RPMI7951 (cell line): ENCODE measurements around the gene SPATA4. TPM values are rescaled to one million over a fixed set of nuclear protein-coding genes. Genes with fewer than 3 reads are reported as not detected.

Experiments used
- DNase-seq: peaks from one replicate; pipeline ENCODE4 v3.0.0-alpha.2; 2012; ENCODE audit warnings: low read depth
- total RNA-seq: library from RNA; depleted of rRNA; stranded (reverse); fragments of >200 nt; shearing (Covaris generic); gene quantifications from 2 replicates; pipeline ENCODE4 v1.2.3, GENCODE V29; 2014; rRNA removed

Gene SPATA4
- total RNA-seq, 1 experiment from 2014 or later: not detected

- DNase-seq: no peak
Measured at GRCh38 chr4:176189891-176190795, 5.2 kb downstream of the SPATA4 start.

- DNase-seq: no peak
Measured at GRCh38 chr4:176188654-176189053, 6.7 kb downstream of the SPATA4 start.

- DNase-seq: no peak
Measured at GRCh38 chr4:176187624-176188023, 7.8 kb downstream of the SPATA4 start.

- DNase-seq: no peak
Measured at GRCh38 chr4:176186671-176187395, 8.6 kb downstream of the SPATA4 start.

- DNase-seq: no peak
Measured at GRCh38 chr4:176186067-176186466, 9.3 kb downstream of the SPATA4 start.

- DNase-seq: peak; percentile 3
Measured at GRCh38 chr4:176185051-176185450, 10.3 kb downstream of the SPATA4 start.

GRCh38 chr4:176163041-176163440, 32.3 kb downstream of the SPATA4 start:
- DNase-seq: no peak

- DNase-seq: peak; percentile 66
Measured at GRCh38 chr4:176156656-176157055, 38.7 kb downstream of the SPATA4 start.

- no peak for DNase-seq
Measured at GRCh38 chr4:176153124-176153523, 42.3 kb downstream of the SPATA4 start.

GRCh38 chr4:176150704-176151103, 44.7 kb downstream of the SPATA4 start:
- DNase-seq: no peak

GRCh38 chr4:176150356-176150682, 45.1 kb downstream of the SPATA4 start:
- DNase-seq: peak; percentile 16

- no peak for DNase-seq
Measured at GRCh38 chr4:176149680-176150355, 45.6 kb downstream of the SPATA4 start.

- no peak for DNase-seq
Measured at GRCh38 chr4:176142253-176142652, 53.1 kb downstream of the SPATA4 start.

- DNase-seq: no peak
Measured at GRCh38 chr4:176139518-176139917, 55.9 kb downstream of the SPATA4 start.

- DNase-seq: no peak
Measured at GRCh38 chr4:176137631-176138030, 57.8 kb downstream of the SPATA4 start.

- no peak for DNase-seq
Measured at GRCh38 chr4:176134670-176135069, 60.7 kb downstream of the SPATA4 start.

Other genes starting within 250 kb of the SPATA4 start
- 0.48 and 0.98 TPM in 2 replicates for gene WDR17, start 129.7 kb downstream of the SPATA4 start, total RNA-seq
- not detected in 2 replicates for gene ASB5, start 73.6 kb upstream of the SPATA4 start, total RNA-seq
- gene SPCS3, start 124.4 kb upstream of the SPATA4 start, total RNA-seq: 60.4 and 62.4 TPM in 2 replicates